Measurements from ENCODE around the gene DVL1.

DNA sequence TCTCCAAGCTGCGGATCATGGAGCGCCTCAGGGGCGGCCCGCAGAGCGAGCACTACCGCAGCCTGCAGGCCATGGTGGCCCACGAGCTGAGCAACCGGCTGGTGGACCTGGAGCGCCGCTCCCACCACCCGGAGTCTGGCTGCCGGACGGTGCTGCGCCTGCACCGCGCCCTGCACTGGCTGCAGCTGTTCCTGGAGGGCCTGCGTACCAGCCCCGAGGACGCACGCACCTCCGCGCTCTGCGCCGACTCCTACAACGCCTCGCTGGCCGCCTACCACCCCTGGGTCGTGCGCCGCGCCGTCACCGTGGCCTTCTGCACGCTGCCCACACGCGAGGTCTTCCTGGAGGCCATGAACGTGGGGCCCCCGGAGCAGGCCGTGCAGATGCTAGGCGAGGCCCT, 21.9 kb downstream of the DVL1 start:
- TF ChIP-seq, protein P1, sequence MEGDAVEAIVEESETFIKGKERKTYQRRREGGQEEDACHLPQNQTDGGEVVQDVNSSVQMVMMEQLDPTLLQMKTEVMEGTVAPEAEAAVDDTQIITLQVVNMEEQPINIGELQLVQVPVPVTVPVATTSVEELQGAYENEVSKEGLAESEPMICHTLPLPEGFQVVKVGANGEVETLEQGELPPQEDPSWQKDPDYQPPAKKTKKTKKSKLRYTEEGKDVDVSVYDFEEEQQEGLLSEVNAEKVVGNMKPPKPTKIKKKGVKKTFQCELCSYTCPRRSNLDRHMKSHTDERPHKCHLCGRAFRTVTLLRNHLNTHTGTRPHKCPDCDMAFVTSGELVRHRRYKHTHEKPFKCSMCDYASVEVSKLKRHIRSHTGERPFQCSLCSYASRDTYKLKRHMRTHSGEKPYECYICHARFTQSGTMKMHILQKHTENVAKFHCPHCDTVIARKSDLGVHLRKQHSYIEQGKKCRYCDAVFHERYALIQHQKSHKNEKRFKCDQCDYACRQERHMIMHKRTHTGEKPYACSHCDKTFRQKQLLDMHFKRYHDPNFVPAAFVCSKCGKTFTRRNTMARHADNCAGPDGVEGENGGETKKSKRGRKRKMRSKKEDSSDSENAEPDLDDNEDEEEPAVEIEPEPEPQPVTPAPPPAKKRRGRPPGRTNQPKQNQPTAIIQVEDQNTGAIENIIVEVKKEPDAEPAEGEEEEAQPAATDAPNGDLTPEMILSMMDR (IDR thresholded peaks at IDR 0.05; ENCODE audit: poor library complexity, severe bottlenecking) = no peak
- no peak for TF ChIP-seq EP300 (conservative IDR thresholded peaks at IDR 0.05; ENCODE audit: poor library complexity, severe bottlenecking)
